Upper lobe of right lung (tissue), 1 donor: ENCODE results near the gene CETP. TPM values are rescaled to one million over a fixed set of nuclear protein-coding genes. Genes with fewer than 3 reads are reported as not detected.

Experiments
- ATAC-seq: fragments of 200-7000 bp; cut with Tn5 transposase; one replicate; pipeline ENCODE4 v1.9.1; 2020; ENCODE audit warnings: mild to moderate bottlenecking, moderate library complexity
- DNase-seq: peaks from one replicate; pipeline ENCODE4 v3.0.0-alpha.2; 2020
- H3K27ac ChIP-seq: fragments of 200-600 bp; one replicate; pipeline ENCODE4 v1.8.0; 2022
- H3K27me3 ChIP-seq: fragments of 200-600 bp; one replicate; pipeline ENCODE4 v1.8.0; 2022; ENCODE audit warnings: mild to moderate bottlenecking
- H3K36me3 ChIP-seq: fragments of 200-600 bp; one replicate; pipeline ENCODE4 v1.8.0; 2022
- H3K4me1 ChIP-seq: fragments of 200-600 bp; one replicate; pipeline ENCODE4 v1.8.0; 2022
- H3K4me3 ChIP-seq: fragments of 200-600 bp; one replicate; pipeline ENCODE4 v1.8.0; 2022; ENCODE audit warnings: mild to moderate bottlenecking
- H3K9me3 ChIP-seq: fragments of 200-600 bp; one replicate; pipeline ENCODE4 v1.8.0; 2022
- intact Hi-C: fragments of 100-400 bp; cut with DNase I; formaldehyde crosslinking; loops from one replicate; pipeline ENCODE4 v1.11.0; 2022
- total RNA-seq: library from RNA; stranded (reverse); fragmentation: NEBNext Ultra II Directional; extraction: Animal tissue kit (Norgen Biotek cat#: 25700); gene quantifications from one replicate; pipeline ENCODE4 v1.2.1, GENCODE V29; 2021
- TF ChIP-seq, protein P1 (sequence below): fragments of 200-600 bp; IDR thresholded peaks from one replicate; pipeline ENCODE4 v1.8.0; 2022; ENCODE audit warnings: antibody characterized with exemption
- donor health status: DM: no; HTN: yes; CAD: no; lungs with severe emphysema.

Gene CETP
- total RNA-seq, 1 donor from 2014 or later, result 1.9 TPM

DNA sequence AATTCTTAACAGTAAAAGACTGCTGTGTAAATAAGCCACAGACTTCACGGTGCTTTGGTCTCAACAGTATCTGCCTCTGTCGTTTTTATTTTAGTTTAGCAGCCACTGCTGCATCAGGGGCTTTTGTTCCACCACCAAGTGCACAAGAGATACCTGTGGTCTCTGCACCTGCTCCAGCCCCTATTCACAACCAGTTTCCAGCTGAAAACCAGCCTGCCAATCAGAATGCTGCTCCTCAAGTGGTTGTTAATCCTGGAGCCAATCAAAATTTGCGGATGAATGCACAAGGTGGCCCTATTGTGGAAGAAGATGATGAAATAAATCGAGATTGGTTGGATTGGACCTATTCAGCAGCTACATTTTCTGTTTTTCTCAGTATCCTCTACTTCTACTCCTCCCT is 21.9 kb upstream of the CETP start:
- intact Hi-C loops, result no loop called here

DNA sequence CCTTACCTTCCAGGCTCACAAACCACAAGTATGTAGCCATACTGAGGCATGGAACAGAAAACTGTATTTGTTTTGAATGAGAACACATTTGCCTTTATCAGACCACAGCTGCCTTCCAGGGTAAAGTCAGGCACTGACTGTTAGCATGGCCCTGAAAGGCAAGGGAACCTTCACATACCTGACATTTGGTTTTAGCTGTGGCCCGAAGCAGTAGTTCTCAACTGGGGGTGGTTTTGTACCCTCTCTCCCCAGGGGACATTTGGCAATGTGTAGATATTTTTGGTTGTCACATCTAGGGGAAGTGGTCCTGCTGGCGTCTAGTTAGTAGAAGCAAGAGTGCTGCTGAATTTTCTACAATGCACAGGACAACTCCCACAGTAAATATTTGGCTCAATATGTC is 20.7 kb upstream of the CETP start:
- DNase-seq (no peak), ATAC-seq (no peak)
- H3K4me1 ChIP-seq, result peaks cover 69% of the 10 kb centered on the region
- TF ChIP-seq, protein P1, sequence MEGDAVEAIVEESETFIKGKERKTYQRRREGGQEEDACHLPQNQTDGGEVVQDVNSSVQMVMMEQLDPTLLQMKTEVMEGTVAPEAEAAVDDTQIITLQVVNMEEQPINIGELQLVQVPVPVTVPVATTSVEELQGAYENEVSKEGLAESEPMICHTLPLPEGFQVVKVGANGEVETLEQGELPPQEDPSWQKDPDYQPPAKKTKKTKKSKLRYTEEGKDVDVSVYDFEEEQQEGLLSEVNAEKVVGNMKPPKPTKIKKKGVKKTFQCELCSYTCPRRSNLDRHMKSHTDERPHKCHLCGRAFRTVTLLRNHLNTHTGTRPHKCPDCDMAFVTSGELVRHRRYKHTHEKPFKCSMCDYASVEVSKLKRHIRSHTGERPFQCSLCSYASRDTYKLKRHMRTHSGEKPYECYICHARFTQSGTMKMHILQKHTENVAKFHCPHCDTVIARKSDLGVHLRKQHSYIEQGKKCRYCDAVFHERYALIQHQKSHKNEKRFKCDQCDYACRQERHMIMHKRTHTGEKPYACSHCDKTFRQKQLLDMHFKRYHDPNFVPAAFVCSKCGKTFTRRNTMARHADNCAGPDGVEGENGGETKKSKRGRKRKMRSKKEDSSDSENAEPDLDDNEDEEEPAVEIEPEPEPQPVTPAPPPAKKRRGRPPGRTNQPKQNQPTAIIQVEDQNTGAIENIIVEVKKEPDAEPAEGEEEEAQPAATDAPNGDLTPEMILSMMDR, result no peak
- intact Hi-C loops, result no loop called here
- H3K27me3 ChIP-seq, result no peaks in the 10 kb centered on the region
- H3K36me3 ChIP-seq, result peaks cover 97% of the 10 kb centered on the region
- no peaks in the 10 kb centered on the region for H3K9me3 ChIP-seq
- H3K4me3 ChIP-seq, result no peak overlapping the region
- peak overlapping the region; percentile 32 for H3K27ac ChIP-seq

More for the DNA sequence above, 21.9 kb upstream of the CETP start:
- Histone ChIP-seq H3K4me1 (peaks cover 78% of the 10 kb centered on the region), H3K9me3 (no peaks in the 10 kb centered on the region), H3K36me3 (peaks cover 100% of the 10 kb centered on the region), H3K4me3 (no peak overlapping the region), H3K27me3 (no peaks in the 10 kb centered on the region), H3K27ac (no peak overlapping the region)
- ATAC-seq, result no peak
- no peak for DNase-seq
- TF ChIP-seq, protein P1, result no peak

- TF ChIP-seq, protein P1, result no peak
- no peaks in the 10 kb centered on the region for H3K9me3 ChIP-seq
- peaks cover 97% of the 10 kb centered on the region for H3K36me3 ChIP-seq
- intact Hi-C loops, result no loop called here
- peaks cover 65% of the 10 kb centered on the region for H3K4me1 ChIP-seq
- no peak for DNase-seq
- no peak overlapping the region for H3K27ac ChIP-seq
- no peaks in the 10 kb centered on the region for H3K27me3 ChIP-seq
- ATAC-seq, result no peak
- H3K4me3 ChIP-seq, result no peak overlapping the region
Observed at GRCh38 chr16:56941856-56942331, 19.9 kb upstream of the CETP start.

DNA sequence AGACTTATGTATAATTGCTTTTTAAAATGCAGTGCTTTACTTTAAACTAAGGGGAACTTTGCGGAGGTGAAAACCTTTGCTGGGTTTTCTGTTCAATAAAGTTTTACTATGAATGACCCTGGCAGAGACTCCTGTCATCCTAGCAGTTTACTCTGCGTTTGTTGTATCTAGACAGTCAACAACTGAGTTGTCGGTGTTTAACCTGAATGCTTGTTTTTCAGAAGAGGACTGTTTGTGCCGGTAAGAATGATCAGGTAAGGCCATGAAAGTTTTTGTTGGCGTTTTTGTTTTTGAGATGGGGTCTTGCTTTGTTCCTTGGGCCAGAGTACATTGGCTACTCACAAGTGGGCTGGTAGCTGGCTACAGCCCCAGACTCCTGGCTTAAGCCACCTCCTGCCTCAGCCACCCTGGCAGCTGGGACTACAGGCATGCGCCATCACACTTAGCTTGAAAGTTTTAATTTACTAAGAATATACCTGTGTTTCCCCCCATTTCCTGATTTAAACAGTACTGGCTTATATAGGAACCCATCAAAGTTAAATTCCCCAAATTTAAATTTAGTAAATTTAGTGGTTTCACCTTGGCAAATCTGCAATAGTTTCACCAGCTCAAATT is 17.9 kb upstream of the CETP start:
- no peaks in the 10 kb centered on the region for H3K9me3 ChIP-seq
- H3K4me1 ChIP-seq, result peaks cover 46% of the 10 kb centered on the region

DNA sequence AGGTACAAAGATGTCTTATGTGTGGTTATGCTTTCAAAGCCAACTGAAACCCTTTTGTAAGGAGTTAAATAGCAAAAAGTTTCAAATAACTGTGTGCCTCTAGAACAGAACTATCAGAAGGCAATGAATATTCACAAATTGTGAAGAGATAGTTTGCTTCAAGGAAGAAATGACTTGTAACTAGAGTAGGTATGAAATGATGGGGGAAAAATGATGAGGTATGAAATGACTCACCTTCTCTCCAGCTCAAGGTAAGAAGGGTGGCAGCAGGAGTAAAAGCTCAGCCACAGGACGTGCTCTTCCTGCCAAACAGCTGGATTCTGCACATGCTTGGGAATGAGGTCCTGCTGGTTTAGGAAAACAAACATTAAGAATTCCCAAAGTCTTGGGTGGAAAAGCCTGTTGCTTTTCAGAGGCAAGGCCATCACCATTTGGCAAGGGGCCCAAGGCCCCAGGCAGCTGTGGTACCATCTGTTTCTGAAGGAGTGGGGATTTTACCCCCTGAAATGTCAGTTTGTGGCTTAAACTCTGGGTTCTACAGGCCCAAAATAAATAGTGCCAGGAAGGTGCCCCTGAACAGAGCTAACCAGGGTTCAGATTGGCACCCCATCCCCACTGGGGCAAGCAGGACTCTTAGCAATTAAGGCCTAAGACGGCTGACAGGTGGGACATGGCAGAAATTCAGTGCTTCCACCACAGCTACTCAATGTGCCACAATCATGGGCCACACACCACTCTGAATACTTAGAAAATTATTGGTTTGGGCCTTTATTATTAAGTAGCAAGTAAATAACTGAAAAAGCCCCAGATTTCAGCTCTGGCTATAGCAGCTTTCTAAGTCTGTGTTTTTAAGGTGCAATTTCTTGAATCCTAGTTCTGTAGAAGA is 16.6 kb upstream of the CETP start:
- Histone ChIP-seq H3K9me3 (no peaks in the 10 kb centered on the region), H3K4me3 (no peak overlapping the region), H3K36me3 (peaks cover 64% of the 10 kb centered on the region), H3K4me1 (peaks cover 32% of the 10 kb centered on the region), H3K27ac (no peak overlapping the region), H3K27me3 (no peaks in the 10 kb centered on the region)
- ATAC-seq, result no peak
- intact Hi-C loops, result no loop called here
- no peak for DNase-seq
- TF ChIP-seq, protein P1, result no peak

More for the DNA sequence above, 17.9 kb upstream of the CETP start:
- H3K27me3 ChIP-seq, result no peaks in the 10 kb centered on the region
- ATAC-seq (no peak), DNase-seq (no peak)
- TF ChIP-seq, protein P1, result no peak
- H3K4me3 ChIP-seq, result no peak overlapping the region
- intact Hi-C loops, result no loop called here
- H3K27ac ChIP-seq, result no peak overlapping the region
- H3K36me3 ChIP-seq, result peaks cover 77% of the 10 kb centered on the region
